WI38 (cell line): ENCODE measurements around the gene CELF4.

Experiments
- H3K4me3 ChIP-seq: 2 replicates; pipeline ENCODE4 v1.5.1; 2011; ENCODE audit warnings: low read depth, mild to moderate bottlenecking, control low read depth, low read length
- TF ChIP-seq, protein P1 (sequence below): IDR thresholded peaks from 2 replicates; pipeline ENCODE4 v1.5.1; 2012; ENCODE audit warnings: low read depth, mild to moderate bottlenecking, control low read depth, low read length

The CELF4 gene

DNA sequence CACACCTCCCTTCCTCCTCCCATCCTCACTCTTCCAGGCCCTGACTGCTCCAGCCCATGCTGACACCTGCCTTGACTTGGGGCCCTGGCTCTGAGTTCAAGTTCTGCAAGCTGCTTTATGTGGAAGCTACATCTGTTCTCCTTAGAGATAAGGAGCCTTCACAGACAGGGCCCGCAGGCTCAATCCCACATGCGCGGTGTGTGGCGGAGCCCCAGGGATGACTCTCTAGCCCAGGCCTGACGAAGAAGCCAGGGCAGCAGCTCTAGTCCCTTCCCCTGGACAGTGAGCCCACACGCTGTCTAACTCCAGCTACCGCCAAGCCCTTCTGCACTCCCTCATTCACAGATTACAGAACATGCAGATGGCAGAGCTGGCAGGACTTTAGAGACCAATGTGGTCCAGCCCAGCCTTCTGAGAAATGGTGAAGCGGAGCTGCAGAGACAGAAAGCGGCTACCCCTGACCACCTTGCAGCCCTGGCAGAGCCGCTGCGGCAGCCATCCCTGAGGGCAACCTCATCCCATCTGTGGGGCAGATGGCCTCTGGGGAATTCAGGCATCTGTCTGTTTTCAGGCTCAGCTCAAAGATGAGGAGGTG lies 304.3 kb downstream of the CELF4 start:
- TF ChIP-seq, protein P1, sequence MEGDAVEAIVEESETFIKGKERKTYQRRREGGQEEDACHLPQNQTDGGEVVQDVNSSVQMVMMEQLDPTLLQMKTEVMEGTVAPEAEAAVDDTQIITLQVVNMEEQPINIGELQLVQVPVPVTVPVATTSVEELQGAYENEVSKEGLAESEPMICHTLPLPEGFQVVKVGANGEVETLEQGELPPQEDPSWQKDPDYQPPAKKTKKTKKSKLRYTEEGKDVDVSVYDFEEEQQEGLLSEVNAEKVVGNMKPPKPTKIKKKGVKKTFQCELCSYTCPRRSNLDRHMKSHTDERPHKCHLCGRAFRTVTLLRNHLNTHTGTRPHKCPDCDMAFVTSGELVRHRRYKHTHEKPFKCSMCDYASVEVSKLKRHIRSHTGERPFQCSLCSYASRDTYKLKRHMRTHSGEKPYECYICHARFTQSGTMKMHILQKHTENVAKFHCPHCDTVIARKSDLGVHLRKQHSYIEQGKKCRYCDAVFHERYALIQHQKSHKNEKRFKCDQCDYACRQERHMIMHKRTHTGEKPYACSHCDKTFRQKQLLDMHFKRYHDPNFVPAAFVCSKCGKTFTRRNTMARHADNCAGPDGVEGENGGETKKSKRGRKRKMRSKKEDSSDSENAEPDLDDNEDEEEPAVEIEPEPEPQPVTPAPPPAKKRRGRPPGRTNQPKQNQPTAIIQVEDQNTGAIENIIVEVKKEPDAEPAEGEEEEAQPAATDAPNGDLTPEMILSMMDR, result no peak
- H3K4me3 ChIP-seq, result no peak overlapping the region

DNA sequence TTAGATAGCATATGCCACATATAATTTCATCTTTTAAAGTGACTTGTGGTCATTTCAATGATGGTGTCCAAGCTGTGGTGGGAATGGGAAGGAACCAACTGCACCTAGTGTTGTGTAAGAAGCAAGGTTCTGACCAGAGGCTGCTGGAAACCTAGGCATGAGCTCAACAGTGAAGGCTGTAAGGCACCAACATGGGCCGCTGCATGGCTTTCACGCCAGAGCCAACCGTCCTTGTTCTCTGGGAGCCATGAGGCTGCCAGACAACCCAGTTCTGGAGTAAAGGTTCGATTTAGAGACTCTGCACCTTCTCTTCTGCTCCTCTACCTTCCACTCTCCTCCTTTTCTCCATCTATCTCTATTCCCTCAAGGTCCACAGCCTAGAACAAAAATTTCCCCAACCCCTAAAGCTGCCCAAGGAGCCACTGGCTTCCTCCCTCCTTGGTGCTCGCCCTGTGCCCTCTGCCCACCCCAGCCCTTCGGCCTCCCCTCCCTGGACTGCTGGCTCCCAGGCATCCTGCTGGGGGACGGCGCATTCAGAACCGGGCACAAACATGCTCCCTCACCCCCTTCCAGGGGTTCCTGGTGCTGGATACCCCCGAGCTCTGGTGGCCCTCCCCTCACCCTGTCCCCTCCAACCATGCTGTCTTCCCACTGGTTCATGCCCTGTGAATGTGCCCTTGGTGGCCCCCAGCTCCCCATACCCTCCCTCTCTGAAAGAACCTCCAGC lies 305.1 kb downstream of the CELF4 start:
- no peak overlapping the region for H3K4me3 ChIP-seq
- TF ChIP-seq, protein P1, result no peak

DNA sequence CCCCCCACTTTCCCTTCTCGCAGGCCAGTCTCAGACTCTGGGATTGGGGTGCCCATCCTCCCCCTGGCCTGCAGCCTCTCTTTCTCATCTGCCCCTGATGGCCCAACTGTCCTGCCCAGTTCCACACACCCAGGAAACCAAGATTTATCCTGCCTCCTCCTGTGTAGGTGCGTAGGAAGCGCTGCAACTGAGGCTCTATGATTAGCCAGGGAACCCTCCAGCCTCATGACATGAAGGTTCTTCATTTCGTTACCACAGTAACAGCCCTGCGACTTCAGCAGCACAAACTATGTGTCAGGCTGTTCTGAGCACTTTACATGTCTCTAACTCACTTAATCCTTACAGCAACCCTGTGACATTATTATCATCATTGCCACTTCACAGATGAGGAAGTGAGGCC lies 305.9 kb downstream of the CELF4 start:
- no peak overlapping the region for H3K4me3 ChIP-seq

DNA sequence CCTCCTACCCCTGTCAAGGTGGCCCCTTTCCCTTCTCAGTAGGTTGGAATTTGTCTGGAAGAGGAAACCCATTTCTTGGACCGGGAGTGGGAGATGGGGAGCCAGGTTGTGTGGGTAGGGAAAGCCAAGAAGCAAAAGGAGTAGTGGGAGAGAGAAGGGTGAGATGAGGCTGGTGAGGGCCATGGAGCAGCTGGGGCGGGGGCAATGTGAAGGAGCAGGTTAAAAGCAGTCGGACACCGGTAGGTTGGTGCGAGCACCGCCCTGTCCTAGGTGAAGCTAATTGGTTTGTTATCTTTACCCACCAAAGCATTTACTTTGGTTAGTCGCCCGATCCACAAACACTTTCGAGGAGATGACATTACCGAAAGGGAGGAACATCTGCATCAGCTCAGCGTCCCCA lies 306.8 kb downstream of the CELF4 start:
- TF ChIP-seq, protein P1, result no peak
- H3K4me3 ChIP-seq, result no peak overlapping the region

More for the DNA sequence above, 305.9 kb downstream of the CELF4 start:
- TF ChIP-seq, protein P1, result no peak

DNA sequence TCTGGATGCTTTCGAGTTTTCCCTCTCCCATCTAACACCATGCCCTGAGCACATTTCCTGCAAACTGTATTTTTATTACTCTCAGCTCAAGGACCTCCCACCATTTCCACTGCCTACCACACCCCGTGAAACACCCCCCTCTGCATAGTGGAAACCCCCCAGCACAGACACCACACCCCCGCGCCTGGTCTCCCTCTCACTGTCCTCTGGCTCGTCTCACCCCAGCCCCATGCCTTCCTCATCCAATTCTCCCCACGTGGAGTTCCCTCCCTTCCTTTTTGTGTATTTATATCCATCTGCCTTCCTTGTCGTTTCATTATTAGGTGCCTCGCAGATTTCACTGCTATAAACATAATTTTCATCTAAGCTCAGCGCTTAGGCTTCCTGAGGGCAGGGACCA lies 307.5 kb downstream of the CELF4 start:
- H3K4me3 ChIP-seq, result no peak overlapping the region
- TF ChIP-seq, protein P1, result no peak

DNA sequence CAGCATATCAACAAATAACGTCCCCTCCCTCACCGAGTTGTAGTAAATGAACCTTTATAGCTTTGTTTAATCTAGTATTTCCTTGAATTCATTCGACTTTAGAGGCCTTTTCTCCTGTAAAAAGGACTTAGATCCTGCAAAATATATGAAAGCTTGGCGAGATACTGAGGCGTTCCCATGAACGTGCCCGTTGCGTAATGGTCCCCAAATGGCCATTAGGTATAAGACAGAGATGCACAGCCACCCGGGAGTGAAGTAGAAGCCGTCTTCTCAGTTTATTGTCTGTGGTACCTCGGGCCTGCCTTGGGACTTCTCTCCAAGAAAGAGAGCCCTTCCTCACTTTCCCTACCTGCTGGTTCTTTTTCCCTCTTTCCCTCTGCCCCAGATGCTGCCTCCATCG lies 310.6 kb downstream of the CELF4 start:
- no peak overlapping the region for H3K4me3 ChIP-seq
- TF ChIP-seq, protein P1, result no peak

DNA sequence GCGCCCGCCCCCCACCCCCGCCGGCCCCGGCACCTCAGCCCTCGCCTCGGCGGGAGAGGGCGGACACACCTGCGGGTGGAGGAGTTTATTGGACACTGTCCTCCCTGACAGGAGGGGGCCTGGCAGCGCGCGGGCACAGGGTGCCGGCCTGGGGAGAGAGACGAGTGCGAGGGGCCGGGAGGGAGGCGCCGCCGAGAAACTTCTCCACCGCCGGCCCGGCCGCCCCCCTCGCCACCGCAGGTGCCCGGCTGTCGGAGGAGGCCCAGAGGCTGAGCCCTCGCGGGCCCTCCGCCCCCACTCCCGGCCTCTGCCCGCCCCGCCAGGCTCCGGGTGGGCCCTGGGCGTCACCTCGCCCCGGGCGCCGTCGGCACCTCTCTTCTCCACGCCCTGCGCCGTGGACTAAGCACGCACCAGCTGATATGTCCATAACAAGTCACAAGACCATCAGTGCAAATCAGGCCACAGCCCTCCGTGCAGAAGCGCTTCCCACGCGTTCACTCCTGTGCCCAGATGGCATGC lies 311.3 kb downstream of the CELF4 start:
- 0 out of 2 replicates have a peak overlapping the region, but pooled peaks have one; percentile 20 for H3K4me3 ChIP-seq
- TF ChIP-seq, protein P1, result no peak
